ENCODE results near the gene LRIG3.
"Not testable (repeated sequence)": the region's sequence is repeated elsewhere in the genome, so short reads cannot be mapped to it uniquely, and the experiment has no call there.

Gene LRIG3

GRCh38 chr12:58931518-58931917 is 11.2 kb upstream of the LRIG3 start:
- no peak for DNase-seq

- no peak for DNase-seq
Measured at GRCh38 chr12:58930770-58931324, 10.5 kb upstream of the LRIG3 start.

DNA sequence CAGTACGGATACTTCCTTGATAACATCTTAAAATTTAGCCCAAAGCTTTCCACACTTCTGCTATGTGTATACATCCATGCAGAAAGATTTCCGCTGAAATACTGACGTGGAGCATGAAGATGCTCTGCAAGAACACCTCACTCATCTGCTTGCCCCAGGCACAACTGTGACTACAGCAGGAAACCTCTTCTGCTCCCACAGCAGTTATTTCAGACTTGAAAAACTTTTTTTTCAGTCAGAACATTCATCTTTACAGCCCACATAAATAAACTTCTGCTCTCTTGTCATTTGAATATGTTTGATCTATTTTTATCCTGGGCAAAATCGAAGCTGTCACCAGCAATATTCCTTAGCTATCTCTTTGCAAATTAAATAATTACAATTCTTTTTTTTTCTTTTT is 6.8 kb upstream of the LRIG3 start:
- no peak for DNase-seq

DNA sequence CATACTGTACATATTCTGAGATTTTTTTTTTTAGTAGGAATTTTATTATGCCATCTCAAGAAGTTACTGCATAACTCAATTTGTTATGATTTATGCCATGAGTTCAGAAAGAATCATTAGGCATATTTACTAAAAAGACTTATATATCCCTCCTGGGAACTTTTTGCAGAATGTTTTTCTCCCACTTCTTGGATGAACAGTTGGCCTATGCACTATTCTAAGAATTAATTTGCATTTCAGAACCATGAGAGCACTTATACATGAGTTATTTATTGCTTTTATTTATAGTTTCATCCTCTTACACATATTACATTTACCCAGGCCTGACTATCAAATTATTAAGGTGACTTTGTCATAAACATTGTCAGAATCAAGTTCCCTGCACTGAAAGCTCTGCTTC is 6.3 kb upstream of the LRIG3 start:
- no peak for DNase-seq

GRCh38 chr12:58925751-58926150 is 5.4 kb upstream of the LRIG3 start:
- no peak for DNase-seq

GRCh38 chr12:58925111-58925611 is 4.9 kb upstream of the LRIG3 start:
- DNase-seq: no peak

GRCh38 chr12:58924652-58925051 is 4.3 kb upstream of the LRIG3 start:
- no peak for DNase-seq

DNA sequence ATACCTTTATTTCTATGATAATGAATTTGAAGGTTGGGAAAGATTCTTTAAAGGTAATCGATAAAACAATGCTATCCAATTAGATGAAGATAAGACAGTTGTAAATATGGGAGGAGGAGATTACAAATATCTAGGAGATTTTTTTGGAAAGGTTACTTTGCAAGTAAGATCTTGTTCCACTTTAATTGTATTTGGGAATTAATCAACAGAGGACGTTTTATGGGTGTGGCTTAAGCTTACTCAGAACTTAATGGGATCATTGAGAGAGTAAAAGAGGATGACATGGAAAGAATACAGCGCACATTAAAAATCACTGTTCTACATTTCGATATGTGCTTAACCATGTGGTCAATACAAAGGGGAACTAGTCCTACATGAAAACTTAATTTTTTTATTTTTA is 3.5 kb upstream of the LRIG3 start:
- no peak for DNase-seq

DNA sequence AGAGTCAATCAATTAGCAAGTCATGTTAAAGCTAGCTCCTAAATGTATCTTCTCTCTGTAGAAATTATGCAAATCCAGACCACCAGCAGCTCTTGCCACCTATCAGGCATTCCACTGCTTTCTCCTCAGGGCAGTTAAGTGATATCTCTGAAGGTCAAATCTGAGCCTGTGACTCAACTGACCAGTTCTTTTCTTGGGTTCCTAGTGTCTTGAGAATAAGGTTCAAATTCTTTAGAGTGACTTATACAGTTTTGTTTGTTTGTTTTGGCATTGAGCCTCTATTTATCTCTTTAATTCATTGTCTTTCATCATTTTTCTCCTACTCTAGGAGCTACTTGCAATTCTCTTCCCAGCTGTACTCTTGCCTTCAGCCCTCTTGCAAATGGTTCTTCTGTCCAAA is 2.5 kb upstream of the LRIG3 start:
- no peak for DNase-seq

DNA sequence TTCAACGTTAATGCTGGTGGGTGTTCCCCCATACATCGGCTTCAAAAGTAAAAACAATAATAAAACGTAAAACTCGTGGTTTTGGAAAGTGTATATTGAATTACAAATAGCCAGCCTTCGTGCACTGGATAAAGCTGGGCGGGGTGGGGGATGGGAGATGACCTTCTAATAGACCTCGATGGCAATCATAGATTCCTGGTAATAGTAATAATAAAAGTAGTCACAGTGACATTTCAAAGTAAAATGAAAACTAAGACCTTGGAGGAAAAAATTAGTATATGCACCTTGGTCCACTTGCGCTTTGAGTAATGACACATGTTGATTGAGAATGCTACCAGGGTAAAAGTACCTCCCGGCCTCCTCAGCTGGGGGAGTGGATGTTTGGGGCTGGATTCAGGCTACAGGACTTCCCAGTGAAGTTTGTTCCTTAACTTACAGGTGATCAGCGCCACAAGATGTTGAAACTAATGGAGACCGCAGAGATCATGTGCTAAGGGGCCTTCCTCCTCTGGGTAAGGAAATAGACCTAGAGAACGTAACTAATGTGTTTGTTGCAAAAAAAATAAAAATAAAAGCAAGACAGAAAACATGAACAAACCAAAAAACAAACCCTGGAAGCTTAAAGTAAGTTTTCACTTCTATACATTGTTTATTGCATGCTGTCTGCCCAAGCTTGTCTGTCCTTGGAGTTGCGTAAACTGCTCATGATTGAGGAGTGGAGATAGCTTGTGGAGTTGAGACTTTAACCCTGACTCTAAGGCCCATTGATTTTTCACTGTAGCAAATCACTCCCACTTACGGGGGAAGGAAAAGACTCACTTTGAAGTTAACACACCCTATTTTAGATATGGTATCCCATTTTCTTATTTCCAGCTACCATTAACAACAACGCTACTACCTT is 907 bp upstream of the LRIG3 start:
- DNase-seq: no peak

GRCh38 chr12:58919231-58920101 is 838 bp downstream of the LRIG3 start:
- DNase-seq: peak; percentile 79

DNA sequence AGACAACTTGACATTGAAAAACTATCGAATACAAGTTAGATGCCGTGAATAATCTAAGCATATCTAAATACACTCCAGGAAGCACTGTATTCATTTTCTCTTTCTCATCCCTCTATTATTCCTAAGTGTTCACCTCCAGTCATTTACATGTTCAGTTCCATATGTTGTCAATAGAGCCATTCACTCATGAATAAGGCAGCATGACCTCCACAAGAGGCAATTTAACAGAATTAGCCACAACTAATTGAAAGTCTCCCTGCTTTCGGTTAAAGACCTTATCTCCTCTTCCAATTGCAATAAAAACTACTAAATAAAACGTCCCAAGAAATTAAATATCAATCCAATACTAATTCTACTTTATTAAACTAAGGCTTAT is 1.8 kb downstream of the LRIG3 start:
- DNase-seq: peak; percentile 52

DNA sequence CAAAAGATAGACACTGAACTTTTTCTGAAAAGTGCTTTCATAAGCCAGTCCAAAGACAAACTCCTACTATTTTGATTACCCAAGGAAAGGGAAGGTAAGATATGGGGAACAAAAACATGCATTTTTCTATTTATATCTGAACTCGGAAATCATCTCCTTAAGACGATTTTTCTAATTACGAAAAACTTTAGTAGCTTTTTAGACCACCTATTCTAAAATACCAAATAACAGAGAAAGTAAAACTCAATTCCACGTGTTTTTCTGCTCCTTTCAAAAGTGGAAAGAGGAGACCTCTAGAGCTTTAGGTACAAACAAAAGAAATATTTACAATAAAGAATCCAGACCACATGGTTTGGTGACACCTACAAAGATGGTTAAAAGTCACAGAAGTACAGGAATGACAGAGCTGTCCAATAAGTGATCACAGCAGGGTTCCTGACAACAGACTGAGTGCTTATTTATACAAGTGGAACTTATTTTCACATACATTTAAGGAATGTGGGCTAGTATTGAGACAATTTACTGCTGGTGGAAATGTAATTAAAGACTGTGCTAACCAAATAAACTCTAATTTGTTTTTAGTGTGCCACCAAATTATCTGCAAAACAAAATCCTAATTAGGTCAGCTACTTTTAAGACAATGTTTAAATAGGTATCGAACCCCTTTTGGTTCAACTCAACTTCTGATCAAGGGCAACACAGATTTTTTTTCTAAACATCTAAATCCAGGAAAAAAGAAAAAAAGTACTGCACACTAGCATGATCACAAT is 2.4 kb downstream of the LRIG3 start:
- DNase-seq: peak; percentile 56

DNA sequence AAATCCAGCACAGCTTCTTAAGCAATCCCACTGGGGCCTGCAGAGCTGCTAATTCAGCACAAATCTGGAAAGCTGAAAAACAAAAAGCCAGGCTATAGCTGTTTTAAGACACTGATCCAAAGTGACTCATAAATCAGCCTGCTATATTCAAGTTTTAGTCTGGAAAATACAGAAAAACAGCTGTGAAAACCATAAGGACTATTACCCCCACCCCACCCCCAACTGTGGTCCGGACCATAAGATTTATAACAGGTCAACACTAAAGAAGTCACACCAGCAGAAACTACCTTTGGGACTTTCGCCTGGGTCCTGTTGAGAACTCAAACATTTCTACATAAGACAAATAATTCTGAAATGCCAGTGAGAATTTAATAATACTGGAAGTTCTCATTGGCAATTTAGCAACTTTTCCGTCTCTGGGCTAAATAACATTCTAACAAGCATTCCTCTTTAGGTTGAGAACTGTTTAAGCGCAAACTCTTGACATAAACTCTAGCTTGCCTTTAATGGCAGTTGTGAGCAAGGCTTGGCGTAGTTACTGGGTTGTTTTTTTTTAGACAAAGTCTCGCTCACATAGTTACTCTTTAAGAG is 3.3 kb downstream of the LRIG3 start:
- peak; percentile 17 for DNase-seq

GRCh38 chr12:58916161-58916621 is 4.1 kb downstream of the LRIG3 start:
- no peak for DNase-seq

- peak; percentile 39 for DNase-seq
Measured at GRCh38 chr12:58915634-58916033, 4.7 kb downstream of the LRIG3 start.

DNA sequence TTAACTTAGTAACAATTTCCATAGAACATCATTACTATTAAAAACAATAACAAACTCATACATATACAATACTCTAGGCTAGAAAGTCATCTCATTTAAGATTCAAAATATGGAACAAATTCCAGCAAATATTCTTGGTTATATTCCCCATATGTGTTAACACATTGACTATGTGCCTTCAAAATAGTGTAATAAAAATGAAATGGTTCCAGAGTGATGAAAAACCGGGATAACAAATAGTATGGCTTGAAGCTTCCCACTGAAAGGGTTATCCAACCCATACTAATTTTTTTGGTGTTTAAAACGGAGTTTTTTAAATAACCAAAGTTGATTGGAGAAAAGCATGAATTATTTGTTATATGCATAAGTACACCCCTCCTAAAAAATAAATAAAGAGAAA is 5.3 kb downstream of the LRIG3 start:
- DNase-seq: no peak

GRCh38 chr12:58914457-58914856 is 5.8 kb downstream of the LRIG3 start:
- DNase-seq: peak; percentile 47

GRCh38 chr12:58907391-58907790 is 12.9 kb downstream of the LRIG3 start:
- DNase-seq: no peak

- DNase-seq: no peak
Measured at GRCh38 chr12:58906917-58907316, 13.4 kb downstream of the LRIG3 start.

- no peak for DNase-seq
Measured at GRCh38 chr12:58905422-58905821, 14.9 kb downstream of the LRIG3 start.

GRCh38 chr12:58902726-58903125 is 17.6 kb downstream of the LRIG3 start:
- DNase-seq: not testable (repeated sequence)

Measured in NCI-H510A treated with DMSO at 0.1 percent for 48 hours (cell line).